ENCODE results near the gene SP5. TPM values are rescaled to one million over a fixed set of nuclear protein-coding genes. Genes with fewer than 3 reads are reported as not detected.

The SP5 gene
- under 1 TPM in 3 of 4 donors, not detected in 1; 0.29 to 0.44 (median 0.39) TPM for total RNA-seq

DNA sequence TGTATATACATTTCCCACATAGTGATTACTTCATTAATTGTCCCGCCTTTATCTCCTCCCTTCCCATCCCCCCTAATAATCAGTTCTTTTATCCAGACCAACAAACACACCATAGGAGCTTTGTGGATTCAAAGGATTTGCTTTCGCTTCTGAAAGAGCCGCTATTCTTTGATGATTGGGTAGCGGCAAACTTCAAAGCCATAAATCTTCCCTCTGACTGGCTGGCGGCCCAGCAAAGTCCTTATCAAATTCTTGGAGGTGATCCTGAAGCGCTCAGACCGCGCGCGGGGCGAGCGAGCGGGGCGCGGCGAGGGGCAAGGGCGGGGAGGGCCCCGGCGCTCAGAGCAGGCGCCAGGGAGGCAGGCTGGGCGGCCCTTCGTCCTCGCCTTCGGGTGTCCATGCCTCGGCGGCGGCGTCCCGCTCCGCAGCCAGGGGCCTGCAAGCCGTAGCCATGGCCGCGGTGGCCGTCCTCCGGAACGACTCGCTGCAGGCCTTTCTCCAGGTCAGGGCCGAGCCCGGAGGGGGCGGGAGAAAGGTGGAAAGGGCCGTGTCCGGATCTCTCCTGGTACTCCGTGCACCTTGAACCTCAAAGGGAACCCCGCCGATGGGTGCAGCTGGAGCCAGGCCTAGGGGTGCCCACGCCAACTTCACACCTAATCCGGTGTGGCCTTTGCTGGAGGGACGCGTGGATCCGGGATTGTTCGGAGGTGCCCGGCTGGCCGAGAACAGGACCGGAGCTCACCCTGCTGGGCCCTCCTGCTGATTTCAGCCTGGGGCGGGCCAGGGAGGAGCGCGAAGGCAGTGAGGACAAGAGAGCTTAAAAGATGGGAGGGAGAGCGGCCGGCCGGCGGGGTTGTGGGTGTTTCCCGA is at the start of gene SP5:
Gene SP5, plus strand, starts transcription at position 276 of the 870 bp plus-strand sequence. Its CDS starts 176 bp downstream, at position 452.
- peak in 1 of 2 donors; percentile 14 for ATAC-seq
- H3K36me3 ChIP-seq = no peaks in the 10 kb centered on the region
- peaks cover 82 to 94% (median 86%) of the 10 kb centered on the region in 3 donors for H3K27me3 ChIP-seq
- TF ChIP-seq, protein P1, sequence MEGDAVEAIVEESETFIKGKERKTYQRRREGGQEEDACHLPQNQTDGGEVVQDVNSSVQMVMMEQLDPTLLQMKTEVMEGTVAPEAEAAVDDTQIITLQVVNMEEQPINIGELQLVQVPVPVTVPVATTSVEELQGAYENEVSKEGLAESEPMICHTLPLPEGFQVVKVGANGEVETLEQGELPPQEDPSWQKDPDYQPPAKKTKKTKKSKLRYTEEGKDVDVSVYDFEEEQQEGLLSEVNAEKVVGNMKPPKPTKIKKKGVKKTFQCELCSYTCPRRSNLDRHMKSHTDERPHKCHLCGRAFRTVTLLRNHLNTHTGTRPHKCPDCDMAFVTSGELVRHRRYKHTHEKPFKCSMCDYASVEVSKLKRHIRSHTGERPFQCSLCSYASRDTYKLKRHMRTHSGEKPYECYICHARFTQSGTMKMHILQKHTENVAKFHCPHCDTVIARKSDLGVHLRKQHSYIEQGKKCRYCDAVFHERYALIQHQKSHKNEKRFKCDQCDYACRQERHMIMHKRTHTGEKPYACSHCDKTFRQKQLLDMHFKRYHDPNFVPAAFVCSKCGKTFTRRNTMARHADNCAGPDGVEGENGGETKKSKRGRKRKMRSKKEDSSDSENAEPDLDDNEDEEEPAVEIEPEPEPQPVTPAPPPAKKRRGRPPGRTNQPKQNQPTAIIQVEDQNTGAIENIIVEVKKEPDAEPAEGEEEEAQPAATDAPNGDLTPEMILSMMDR (IDR thresholded peaks at IDR 0.05 in 4 of 5, conservative IDR thresholded peaks at IDR 0.05 in 1 of 5) = no peak
- TF ChIP-seq POLR2A (IDR thresholded peaks at IDR 0.05) = no peak
- peaks cover 4 to 16% of the 10 kb centered on the region in 2 donors for H3K4me1 ChIP-seq
- in situ Hi-C loops (cut with MboI; ENCODE audit: low sequenced_read_pairs in 4 of 4) (no loop called here), intact Hi-C loops (cut with DNase I; ENCODE audit: low total_unique reads) (loop anchor here (5.0 to 10.0 kb wide), 2 partner anchors 100 to 228 kb away; partner anchors contain the start of gene GAD1)
- H3K9me3 ChIP-seq = no peaks in the 10 kb centered on the region
- H3K4me3 ChIP-seq = peak within 1 kb of the TSS; percentile 44 to 63 (median 58)
- DNase-seq = no peak
- H3K27ac ChIP-seq = no peak within 1 kb of the TSS

DNA sequence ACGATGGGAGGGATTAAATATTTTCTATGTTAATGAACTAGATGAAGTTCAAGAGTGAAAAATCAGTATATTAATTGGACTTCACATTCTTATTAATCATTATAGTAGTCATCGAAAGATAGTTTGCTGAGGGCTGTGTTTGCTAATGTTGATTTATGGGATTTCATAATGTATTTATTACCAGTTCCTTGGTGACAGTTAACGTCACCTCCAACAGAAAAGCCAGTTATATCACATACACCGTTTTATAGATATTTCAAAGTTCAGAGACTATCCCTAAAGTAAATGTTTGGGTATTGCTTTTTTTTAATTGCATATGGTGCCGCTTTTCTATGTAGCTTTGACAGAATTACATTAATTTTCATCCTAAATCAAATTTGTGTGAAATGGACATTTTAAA is 49.4 kb upstream of the SP5 start:
- no peak for TF ChIP-seq POLR2A (IDR thresholded peaks at IDR 0.05)
- TF ChIP-seq, protein P1 (IDR thresholded peaks at IDR 0.05 in 4 of 5, conservative IDR thresholded peaks at IDR 0.05 in 1 of 5) = no peak
- intact Hi-C loops (cut with DNase I; ENCODE audit: low total_unique reads) (no loop called here), in situ Hi-C loops (cut with MboI; ENCODE audit: low sequenced_read_pairs in 4 of 4) (no loop called here)
- Histone ChIP-seq H3K4me1 (no peaks in the 10 kb centered on the region), H3K9me3 (no peaks in the 10 kb centered on the region), H3K36me3 (no peaks in the 10 kb centered on the region), H3K4me3 (no peak overlapping the region), H3K27me3 (no peaks in the 10 kb centered on the region), H3K27ac (no peak overlapping the region)
- ATAC-seq (no peak), DNase-seq (no peak)

DNA sequence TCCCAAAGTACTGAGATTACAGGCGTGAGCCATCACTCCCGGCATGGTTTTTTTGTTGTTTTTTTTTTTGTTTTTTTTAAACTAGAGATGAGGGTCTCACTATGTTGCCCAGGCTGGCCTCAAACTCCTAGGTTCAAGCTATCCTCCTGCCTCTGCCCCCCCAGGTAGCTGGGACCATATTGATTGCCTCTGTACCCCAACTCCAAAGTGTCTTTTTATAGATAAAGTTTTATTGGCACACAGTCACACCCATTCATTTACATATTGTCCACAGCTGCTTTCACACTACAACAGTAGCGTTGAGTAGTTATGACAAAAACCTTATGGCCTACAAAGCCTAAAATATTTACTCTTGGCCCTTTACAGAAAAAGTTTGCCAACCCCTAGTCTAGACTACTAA is 45.2 kb upstream of the SP5 start:
- Histone ChIP-seq H3K4me3 (no peak overlapping the region), H3K4me1 (no peaks in the 10 kb centered on the region), H3K9me3 (no peaks in the 10 kb centered on the region), H3K27me3 (no peaks in the 10 kb centered on the region), H3K27ac (no peak overlapping the region), H3K36me3 (no peaks in the 10 kb centered on the region)
- intact Hi-C loops (cut with DNase I; ENCODE audit: low total_unique reads) = no loop called here
- in situ Hi-C loops (cut with MboI; ENCODE audit: low sequenced_read_pairs in 4 of 4) = no loop called here
- DNase-seq = no peak
- no peak for TF ChIP-seq POLR2A (IDR thresholded peaks at IDR 0.05)
- TF ChIP-seq, protein P1 (IDR thresholded peaks at IDR 0.05 in 4 of 5, conservative IDR thresholded peaks at IDR 0.05 in 1 of 5) = no peak
- ATAC-seq = no peak

DNA sequence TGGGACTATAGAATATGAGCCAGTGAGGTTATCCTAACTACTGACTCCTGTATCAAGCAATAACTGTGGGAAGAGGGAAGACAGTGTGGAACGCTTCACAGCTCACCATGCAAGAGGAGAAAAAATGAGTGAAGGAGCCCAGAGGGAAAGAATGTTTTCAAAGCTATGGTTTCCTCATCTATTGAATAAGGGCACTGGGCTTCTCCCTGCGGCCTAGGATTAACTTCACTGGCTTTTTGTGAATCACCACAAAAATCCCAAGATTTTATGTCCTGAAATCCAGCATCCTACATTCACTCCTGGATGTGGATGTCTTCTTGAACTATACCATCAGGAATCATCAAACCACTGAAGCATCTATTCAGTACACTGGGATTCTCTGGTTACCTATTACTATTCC is 44.5 kb upstream of the SP5 start:
- DNase-seq = no peak
- H3K4me3 ChIP-seq = no peak overlapping the region
- H3K36me3 ChIP-seq = no peaks in the 10 kb centered on the region
- H3K27me3 ChIP-seq = no peaks in the 10 kb centered on the region
- H3K27ac ChIP-seq = no peak overlapping the region
- no peaks in the 10 kb centered on the region for H3K9me3 ChIP-seq
- intact Hi-C loops (cut with DNase I; ENCODE audit: low total_unique reads) (no loop called here), in situ Hi-C loops (cut with MboI; ENCODE audit: low sequenced_read_pairs in 4 of 4) (no loop called here)
- no peaks in the 10 kb centered on the region for H3K4me1 ChIP-seq
- ATAC-seq = no peak
- TF ChIP-seq POLR2A (IDR thresholded peaks at IDR 0.05) = no peak
- TF ChIP-seq, protein P1 (IDR thresholded peaks at IDR 0.05 in 4 of 5, conservative IDR thresholded peaks at IDR 0.05 in 1 of 5) = no peak

All from gastrocnemius medialis (tissue), 4 donors.